Gastrocnemius medialis (tissue), 4 donors: ENCODE results near the gene CAMK2D. TPM values are rescaled to one million over a fixed set of nuclear protein-coding genes. Genes with fewer than 3 reads are reported as not detected.

ENCODE experiments used
- ATAC-seq, 2 donors: fragments of 150-250 bp; one replicate each; pipeline ENCODE4 v1.9.1; 2016
- DNase-seq, 2 donors: peaks; one replicate each; pipeline ENCODE4 v3.0.0-alpha.2; 2019
- H3K27ac ChIP-seq, 4 donors: fragments of 200-600 bp; sonication (generic); 1 replicate in 1 of 4; 2 replicates in 3 of 4; pipeline ENCODE4 v1.5.1; 2016 to 2018; ENCODE audit warnings: mild to moderate bottlenecking in 2 of 4, moderate library complexity in 1 of 4
- H3K27me3 ChIP-seq, 3 donors: fragments of 200-600 bp; sonication (generic) in 2 of 3; 1 replicate in 1 of 3; 2 replicates in 2 of 3; pipeline versions ENCODE4 v1.5.1 to v1.6.0; 2016 to 2019; ENCODE audit warnings: mild to moderate bottlenecking in 1 of 3, moderate library complexity in 1 of 3
- H3K36me3 ChIP-seq, 2 donors: fragments of 200-600 bp; sonication (generic) in 1 of 2; one replicate each; pipeline ENCODE4 v1.5.1; 2017 to 2018
- H3K4me1 ChIP-seq, 2 donors: fragments of 200-600 bp; sonication (generic) in 1 of 2; one replicate each; pipeline ENCODE4 v1.5.1; 2016 to 2017; ENCODE audit warnings: mild to moderate bottlenecking in 2 of 2
- H3K4me3 ChIP-seq, 4 donors: fragments of 200-600 bp; sonication (generic) in 3 of 4; 1 replicate in 1 of 4; 2 replicates in 3 of 4; pipeline ENCODE4 v1.5.1; 2016 to 2019; ENCODE audit warnings: mild to moderate bottlenecking in 2 of 4
- H3K9me3 ChIP-seq, 3 donors: fragments of 200-600 bp; sonication (generic) in 2 of 3; 1 replicate in 1 of 3; 2 replicates in 2 of 3; pipeline ENCODE4 v1.5.1; 2016 to 2019
- CTCF ChIP-seq, 5 experiments: fragments of 450-650 bp in 3 of 5; fragments of 200-600 bp in 2 of 5; sonication (generic) in 2 of 5; IDR thresholded peaks in 4 of 5; conservative IDR thresholded peaks in 1 of 5; 1 replicate in 4 of 5; 2 replicates in 1 of 5; pipeline ENCODE4 v1.5.1; 2016 to 2019; ENCODE audit warnings: antibody characterized with exemption in 5 of 5, mild to moderate bottlenecking in 3 of 5, moderate library complexity in 3 of 5
- POLR2A ChIP-seq, 2 donors: fragments of 450-650 bp; IDR thresholded peaks; one replicate each; pipeline ENCODE4 v1.6.1; 2017; ENCODE audit warnings: antibody characterized with exemption in 2 of 2, mild to moderate bottlenecking in 2 of 2, moderate library complexity in 2 of 2
- in situ Hi-C, 4 donors: fragments of 200-750 bp; cut with MboI; loops; one replicate each; pipeline versions ENCODE4 v1.15.0 to v1.8.0; 2017; ENCODE audit warnings: low sequenced_read_pairs in 4 of 4
- intact Hi-C: fragments of 100-400 bp; cut with DNase I; formaldehyde crosslinking; loops from one replicate; pipeline ENCODE4 v1.15.1; 2023; ENCODE audit warnings: low total_unique reads
- total RNA-seq, 4 donors: library from RNA; depleted of rRNA; stranded (reverse); fragments of >200 nt; gene quantifications; one replicate each; pipeline versions ENCODE4 v1.1.0 to v1.2.3, GENCODE V29; 2016

Gene CAMK2D
- total RNA-seq, 4 donors from 2014 or later: 73.2 to 149 (median 119) TPM

GRCh38 chr4:113563691-113564378 lies 197.7 kb downstream of the CAMK2D start:
- in situ Hi-C loops: no loop called here

GRCh38 chr4:113561758-113562157 lies 199.8 kb downstream of the CAMK2D start:
- Histone ChIP-seq H3K36me3 (no peaks in the 10 kb centered on the region), H3K4me1 (peaks cover 0 to 8% of the 10 kb centered on the region in 2 donors), H3K4me3 (no peak overlapping the region), H3K27ac (no peak overlapping the region), H3K9me3 (no peaks in the 10 kb centered on the region), H3K27me3 (no peaks in the 10 kb centered on the region)
- in situ Hi-C loops: no loop called here
- no peak for DNase-seq
- intact Hi-C loops: no loop called here
- TF ChIP-seq POLR2A (IDR thresholded peaks at IDR 0.05): no peak
- no peak for TF ChIP-seq CTCF (IDR thresholded peaks at IDR 0.05 in 4 of 5, conservative IDR thresholded peaks at IDR 0.05 in 1 of 5)
- ATAC-seq: no peak

More at GRCh38 chr4:113563691-113564378, 197.7 kb downstream of the CAMK2D start:
- no peak for ATAC-seq
- Histone ChIP-seq H3K4me1 (no peaks in the 10 kb centered on the region), H3K4me3 (no peak overlapping the region), H3K27ac (no peak overlapping the region), H3K9me3 (no peaks in the 10 kb centered on the region), H3K27me3 (no peaks in the 10 kb centered on the region), H3K36me3 (no peaks in the 10 kb centered on the region)
- TF ChIP-seq POLR2A (IDR thresholded peaks at IDR 0.05): no peak
- TF ChIP-seq CTCF (IDR thresholded peaks at IDR 0.05 in 4 of 5, conservative IDR thresholded peaks at IDR 0.05 in 1 of 5): no peak
- intact Hi-C loops: no loop called here
- DNase-seq: no peak

- ATAC-seq (no peak), DNase-seq (no peak)
- in situ Hi-C loops: no loop called here
- TF ChIP-seq CTCF (IDR thresholded peaks at IDR 0.05 in 4 of 5, conservative IDR thresholded peaks at IDR 0.05 in 1 of 5): no peak
- TF ChIP-seq POLR2A (IDR thresholded peaks at IDR 0.05): no peak
- Histone ChIP-seq H3K4me1 (peaks cover 6 to 15% of the 10 kb centered on the region in 2 donors), H3K9me3 (no peaks in the 10 kb centered on the region), H3K4me3 (no peak overlapping the region), H3K36me3 (no peaks in the 10 kb centered on the region), H3K27ac (no peak overlapping the region), H3K27me3 (no peaks in the 10 kb centered on the region)
- intact Hi-C loops: no loop called here
Observed at GRCh38 chr4:113561092-113561491, 200.4 kb downstream of the CAMK2D start.

GRCh38 chr4:113560579-113560978 lies 201.0 kb downstream of the CAMK2D start:
- intact Hi-C loops: no loop called here
- no peak for TF ChIP-seq POLR2A (IDR thresholded peaks at IDR 0.05)
- TF ChIP-seq CTCF (IDR thresholded peaks at IDR 0.05 in 4 of 5, conservative IDR thresholded peaks at IDR 0.05 in 1 of 5): no peak
- peaks cover 9 to 18% of the 10 kb centered on the region in 2 donors for H3K4me1 ChIP-seq
- H3K9me3 ChIP-seq: no peaks in the 10 kb centered on the region
- no peaks in the 10 kb centered on the region for H3K27me3 ChIP-seq
- H3K36me3 ChIP-seq: no peaks in the 10 kb centered on the region
- H3K4me3 ChIP-seq: no peak overlapping the region
- no peak for DNase-seq
- no peak overlapping the region for H3K27ac ChIP-seq
- peak in 1 of 2 donors; percentile 37 for ATAC-seq
- in situ Hi-C loops: no loop called here

GRCh38 chr4:113559947-113560346 lies 201.6 kb downstream of the CAMK2D start:
- H3K4me3 ChIP-seq: no peak overlapping the region
- ATAC-seq (no peak), DNase-seq (no peak)
- in situ Hi-C loops (no loop called here), intact Hi-C loops (no loop called here)
- no peak overlapping the region for H3K27ac ChIP-seq
- H3K9me3 ChIP-seq: no peaks in the 10 kb centered on the region
- peaks cover 9 to 18% of the 10 kb centered on the region in 2 donors for H3K4me1 ChIP-seq
- H3K27me3 ChIP-seq: no peaks in the 10 kb centered on the region
- H3K36me3 ChIP-seq: no peaks in the 10 kb centered on the region
- TF ChIP-seq CTCF (IDR thresholded peaks at IDR 0.05 in 4 of 5, conservative IDR thresholded peaks at IDR 0.05 in 1 of 5) (no peak), POLR2A (IDR thresholded peaks at IDR 0.05) (no peak)
